ENCODE results near the gene TUBB1.
A peak's percentile ranks its signal among the peaks of the same experiment; 100 is the strongest.

- TF ChIP-seq POLR2A (IDR thresholded peaks at IDR 0.05; ENCODE audit: low read length) (peak; percentile 50), GATA1 (IDR thresholded peaks at IDR 0.05; ENCODE audit: low read depth, low read length) (no peak)
Observed at GRCh38 chr20:58982406-58983114, 36.7 kb upstream of the TUBB1 start.
